HuH-7.5 (cell line): ENCODE measurements around the gene UBE2M.
"Not testable (repeated sequence)": the region's sequence is repeated elsewhere in the genome, so short reads cannot be mapped to it uniquely, and the experiment has no call there.

ENCODE experiments used
- DNase-seq: peaks from one replicate; pipeline ENCODE4 v3.0.0; 2011; ENCODE audit warnings: low spot score

UBE2M gene

DNA sequence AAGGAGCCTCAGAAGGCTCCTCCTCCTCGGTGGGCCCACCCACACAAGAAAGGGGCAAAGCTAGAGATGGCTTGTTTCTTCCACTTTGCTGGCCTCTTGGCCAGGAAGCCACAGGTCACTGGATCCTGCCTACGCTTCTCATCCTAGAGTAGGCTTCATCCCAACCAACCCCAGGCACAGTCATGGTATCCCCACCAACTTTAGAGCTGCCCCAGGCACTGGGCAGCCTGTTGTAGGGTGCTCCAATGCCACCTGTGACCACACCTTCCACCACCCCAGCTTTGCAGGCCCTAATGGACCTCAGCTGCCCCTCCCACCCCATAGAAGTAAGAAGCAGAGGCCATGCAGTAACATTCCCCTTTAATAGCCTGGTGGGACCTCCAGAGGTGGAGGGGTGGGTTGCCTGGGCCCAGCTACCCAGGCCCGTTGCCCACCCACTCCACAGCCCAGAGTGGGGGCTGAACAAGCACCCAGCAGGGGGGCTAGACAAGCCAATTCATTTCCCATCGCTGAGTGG lies 3.0 kb downstream of the UBE2M start:
- no peak for DNase-seq

DNA sequence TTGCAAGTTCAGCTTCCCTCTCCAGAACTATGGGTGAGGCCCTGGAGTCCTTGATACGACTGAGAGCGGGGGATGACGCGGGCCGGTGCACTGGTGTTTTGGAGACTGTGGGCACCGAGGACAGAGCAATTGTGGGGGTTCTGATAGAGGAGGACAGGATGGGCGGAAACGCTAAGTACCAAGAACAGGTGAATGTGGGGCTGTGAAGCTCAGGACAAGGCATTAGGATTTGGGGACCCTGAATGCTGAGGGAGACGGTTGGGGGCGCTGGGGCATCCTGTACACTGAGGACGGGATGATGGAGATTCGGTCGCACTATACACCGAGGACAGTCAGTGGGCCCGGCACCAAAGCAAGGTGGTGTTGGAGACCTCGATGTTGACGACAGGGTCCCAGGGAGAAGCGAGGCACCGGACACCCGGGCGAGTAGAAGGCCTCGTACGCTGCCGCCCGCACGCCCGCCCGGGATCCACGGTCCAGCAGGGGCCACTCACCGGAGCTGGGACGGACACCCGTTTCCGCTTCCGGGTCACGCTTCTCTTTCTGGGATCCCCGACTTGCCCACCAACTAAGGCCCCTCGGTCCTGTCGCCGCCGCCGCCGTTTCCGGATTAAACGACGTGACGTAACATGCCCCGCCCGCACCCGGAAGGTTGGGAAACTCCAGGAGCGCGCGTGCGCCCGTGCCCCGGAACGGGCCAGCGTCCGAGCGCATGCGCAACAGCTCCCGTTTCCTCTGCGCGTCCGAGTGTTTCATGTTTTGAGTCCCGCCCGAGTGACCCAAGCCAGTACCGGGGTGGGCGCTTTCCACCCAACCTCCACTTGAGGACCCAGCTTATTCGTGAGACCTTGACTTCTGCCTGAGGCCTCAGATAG lies 3.7 kb downstream of the UBE2M start, which contains the start of gene CHMP2A:
Gene CHMP2A, minus strand, starts transcription at position 612 of the 875 bp plus-strand sequence. CDS start 893 bp downstream, outside the sequence.
- DNase-seq, result peak; percentile 96

DNA sequence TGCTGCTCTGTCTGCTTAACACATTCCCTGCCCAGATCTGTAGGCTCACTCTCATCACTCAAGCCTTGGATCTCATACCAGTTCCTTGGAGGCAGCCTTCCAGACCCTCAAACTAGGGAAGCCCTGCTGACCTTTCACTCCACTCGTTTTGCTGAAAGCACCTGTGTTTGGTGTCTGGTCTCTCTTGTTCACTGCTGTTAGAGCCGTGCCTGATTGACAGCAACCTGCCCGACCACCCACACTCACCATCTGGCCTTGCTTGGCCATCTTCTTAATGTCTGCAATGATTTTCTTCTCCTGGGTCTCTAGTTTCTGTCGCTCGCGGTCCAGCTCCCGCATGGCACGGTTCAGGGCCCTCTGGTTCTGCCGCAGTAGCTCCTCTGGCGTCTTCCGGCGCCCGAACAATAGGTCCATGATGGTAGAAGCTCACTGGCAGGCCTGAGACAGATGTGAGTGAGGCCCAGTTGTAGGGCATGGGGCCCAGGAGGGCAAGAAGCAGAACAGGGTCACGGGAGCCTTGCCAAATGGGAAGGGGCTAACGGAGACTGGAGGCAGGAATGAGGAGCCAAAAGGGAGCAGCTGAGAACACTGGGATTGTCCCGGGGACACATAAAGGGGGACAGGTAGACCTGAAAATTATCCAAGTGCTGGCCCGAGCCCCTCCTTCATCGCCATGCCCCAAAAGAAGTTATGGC lies 4.5 kb downstream of the UBE2M start:
- DNase-seq, result no peak

DNA sequence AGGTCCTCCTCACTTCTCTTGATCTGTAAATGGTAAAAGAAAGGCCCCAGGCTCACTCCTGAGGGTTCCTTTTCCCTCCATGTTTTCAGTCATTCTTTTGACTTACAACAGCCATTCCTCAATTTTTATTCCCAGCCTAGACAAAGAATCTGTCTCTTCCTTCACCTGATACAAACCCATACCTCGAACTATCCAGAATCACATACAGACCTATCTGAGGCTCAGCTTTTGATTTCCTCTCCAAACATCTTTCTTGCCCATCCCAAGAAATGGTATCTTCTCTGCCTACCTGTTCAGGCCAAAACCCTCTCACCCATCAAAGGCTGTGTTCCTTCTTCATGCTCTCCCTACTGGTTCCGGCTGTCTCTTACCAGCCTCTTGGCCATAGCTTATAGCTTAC lies 5.8 kb downstream of the UBE2M start:
- peak; percentile 18 for DNase-seq

DNA sequence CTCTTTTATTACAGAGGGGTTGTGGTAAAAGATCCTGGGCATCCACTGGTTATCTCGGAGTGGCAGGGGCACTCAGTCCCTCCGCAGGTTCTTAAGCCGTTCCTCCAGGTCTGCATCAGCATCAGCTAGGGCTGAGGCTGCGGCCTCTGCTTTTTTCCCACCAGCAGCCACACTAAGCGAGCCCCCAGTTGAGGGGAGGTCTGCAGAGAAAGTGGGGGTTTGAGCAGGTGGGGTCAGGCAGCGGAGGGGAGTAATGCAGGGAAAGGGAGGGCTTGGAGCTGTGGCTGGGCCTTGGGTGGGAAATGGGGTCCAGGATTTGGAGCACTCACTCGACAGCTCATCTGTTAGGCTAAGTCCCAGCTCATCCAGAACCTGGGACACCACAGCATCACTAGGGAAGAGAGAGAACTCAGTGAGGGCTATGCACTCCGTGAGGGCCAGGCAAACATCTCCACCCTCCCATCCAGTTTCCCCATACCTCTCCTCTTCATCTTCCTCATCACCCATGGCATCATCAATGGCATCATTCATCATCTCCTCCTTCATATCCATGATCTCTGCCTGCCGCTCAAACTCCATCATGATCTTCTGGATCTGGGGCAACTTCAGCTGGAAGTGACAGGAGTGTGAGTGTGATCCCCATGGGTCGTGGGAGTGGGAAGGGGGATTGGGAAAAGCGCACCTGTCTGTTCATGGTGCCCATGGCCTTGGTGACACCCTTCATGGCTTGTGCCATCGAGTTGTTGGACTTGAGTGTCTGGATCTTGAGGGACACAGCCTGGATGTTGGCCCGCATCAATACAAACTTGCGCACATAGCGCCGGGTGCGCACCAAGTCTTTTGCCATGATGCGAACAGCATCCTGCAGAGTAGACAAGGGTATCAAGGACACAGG lies 6.6 kb downstream of the UBE2M start:
- DNase-seq, result peak; percentile 27

DNA sequence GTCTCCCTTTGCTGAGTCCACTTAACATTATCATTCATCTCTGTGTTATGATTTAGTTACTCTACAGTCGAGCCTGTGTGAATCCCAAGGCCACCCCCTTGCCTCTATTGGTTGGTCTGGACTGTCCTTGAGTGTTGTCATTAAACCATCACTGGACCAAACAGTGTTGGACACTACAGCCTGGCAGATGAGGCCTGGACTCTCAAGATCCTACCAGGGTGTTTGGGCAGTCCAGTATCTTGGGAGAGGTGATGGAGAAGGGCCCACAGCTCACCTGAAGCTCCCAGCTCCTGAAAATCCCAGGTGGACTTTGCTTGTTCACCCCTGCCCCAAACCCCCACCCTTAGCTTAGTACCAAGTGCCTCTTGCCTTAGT lies 7.3 kb downstream of the UBE2M start:
- no peak for DNase-seq

DNA sequence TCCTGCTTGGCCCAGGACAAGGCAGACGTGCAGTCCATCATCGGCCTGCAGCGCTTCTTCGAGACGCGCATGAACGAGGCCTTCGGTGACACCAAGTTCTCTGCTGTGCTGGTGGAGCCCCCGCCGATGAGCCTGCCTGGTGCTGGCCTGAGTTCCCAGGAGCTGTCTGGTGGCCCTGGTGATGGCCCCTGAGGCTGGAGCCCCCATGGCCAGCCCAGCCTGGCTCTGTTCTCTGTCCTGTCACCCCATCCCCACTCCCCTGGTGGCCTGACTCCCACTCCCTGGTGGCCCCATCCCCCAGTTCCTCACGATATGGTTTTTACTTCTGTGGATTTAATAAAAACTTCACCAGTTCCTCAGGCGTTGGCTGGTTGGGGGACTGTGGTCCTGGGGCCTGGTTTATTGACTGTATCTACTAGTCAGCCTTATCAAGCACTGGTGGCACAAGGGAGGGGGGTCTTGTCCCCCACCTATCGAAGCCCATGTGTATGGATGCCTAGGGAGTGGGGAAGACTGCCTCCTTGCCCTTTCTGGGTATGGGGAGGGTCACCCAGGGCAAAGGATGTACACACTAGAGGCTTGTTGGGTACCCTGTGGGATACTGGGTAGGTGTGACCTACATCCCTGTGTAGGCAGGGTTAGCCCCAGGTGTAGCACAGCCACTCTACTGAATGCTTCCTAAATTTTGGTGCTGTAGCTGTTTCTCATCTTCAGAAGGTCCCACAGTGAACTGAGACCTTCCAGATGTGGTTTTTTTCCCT lies 7.9 kb downstream of the UBE2M start:
- DNase-seq, result no peak

DNA sequence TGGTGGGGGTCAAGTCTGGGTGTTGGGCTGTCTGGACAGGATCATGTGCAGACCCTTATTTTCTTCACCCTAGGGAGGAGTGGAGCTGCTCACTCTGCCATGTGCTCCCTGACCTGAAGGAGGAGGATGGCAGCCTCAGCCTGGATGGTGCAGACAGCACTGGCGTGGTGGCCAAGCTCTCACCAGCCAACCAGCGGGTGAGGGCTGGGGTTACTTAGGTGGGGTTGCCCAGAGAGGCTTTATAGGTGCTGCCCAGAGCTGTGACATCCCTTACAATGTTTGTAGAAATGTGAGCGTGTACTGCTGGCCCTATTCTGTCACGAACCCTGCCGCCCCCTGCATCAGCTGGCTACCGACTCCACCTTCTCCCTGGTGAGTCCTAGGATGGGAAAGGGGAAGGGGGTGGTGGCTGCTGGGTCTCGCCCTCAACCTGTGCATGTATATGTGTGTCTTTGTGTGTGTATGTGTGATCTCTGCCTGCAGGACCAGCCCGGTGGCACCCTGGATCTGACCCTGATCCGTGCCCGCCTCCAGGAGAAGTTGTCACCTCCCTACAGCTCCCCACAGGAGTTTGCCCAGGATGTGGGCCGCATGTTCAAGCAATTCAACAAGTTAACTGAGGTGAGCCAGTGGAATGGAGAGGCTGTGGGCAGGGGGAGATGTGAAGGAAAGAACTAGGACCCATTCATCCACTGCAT lies 8.6 kb downstream of the UBE2M start:
- no peak for DNase-seq

DNA sequence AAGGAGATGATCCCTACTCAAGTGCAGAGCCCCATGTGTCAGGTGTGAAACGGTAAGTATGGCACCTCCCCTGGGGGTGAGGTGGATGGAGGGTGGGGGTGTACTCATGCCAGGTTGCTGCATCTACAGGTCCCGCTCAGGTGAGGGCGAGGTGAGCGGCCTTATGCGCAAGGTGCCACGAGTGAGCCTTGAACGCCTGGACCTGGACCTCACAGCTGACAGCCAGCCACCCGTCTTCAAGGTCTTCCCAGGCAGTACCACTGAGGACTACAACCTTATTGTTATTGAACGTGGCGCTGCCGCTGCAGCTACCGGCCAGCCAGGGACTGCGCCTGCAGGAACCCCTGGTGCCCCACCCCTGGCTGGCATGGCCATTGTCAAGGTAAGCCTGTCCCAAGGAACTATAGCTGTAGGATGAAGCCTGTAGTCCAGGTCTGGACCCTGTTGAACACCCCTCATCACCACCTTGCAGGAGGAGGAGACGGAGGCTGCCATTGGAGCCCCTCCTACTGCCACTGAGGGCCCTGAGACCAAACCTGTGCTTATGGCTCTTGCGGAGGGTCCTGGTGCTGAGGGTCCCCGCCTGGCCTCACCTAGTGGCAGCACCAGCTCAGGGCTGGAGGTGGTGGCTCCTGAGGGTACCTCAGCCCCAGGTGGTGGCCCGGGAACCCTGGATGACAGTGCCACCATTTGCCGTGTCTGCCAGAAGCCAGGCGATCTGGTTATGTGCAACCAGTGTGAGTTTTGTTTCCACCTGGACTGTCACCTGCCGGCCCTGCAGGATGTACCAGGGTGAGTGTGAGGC lies 9.3 kb downstream of the UBE2M start:
- DNase-seq, result no peak

DNA sequence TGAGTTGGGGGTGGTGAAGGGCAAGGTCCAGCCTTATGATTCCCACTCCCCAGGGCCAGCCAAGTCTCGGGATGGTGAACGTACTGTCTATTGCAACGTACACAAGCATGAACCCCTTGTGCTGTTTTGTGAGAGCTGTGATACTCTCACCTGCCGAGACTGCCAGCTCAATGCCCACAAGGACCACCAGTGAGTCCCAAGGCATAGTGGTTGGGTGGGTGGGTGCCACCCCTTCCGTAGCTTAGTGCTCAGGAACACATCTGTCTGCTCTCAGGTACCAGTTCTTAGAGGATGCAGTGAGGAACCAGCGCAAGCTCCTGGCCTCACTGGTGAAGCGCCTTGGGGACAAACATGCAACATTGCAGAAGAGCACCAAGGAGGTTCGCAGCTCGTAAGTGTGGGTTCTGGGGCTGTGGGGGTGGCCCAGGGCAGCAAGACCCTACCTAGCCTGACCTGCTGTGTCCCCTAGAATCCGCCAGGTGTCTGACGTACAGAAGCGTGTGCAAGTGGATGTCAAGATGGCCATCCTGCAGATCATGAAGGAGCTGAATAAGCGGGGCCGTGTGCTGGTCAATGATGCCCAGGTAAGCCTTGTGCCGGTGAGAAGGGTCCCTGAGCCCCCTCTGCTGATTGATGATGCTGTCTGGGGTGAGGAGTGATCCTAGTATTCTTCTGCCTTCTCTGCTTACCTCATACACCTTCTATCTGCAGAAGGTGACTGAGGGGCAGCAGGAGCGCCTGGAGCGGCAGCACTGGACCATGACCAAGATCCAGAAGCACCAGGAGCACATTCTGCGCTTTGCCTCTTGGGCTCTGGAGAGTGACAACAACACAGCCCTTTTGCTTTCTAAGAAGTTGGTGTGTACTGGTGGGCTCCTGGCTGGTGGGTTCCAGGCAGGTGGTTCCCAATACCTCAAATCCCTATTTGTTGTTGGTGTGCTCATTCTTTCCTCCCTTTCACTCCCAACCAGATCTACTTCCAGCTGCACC lies 10.8 kb downstream of the UBE2M start:
- no peak for DNase-seq

DNA sequence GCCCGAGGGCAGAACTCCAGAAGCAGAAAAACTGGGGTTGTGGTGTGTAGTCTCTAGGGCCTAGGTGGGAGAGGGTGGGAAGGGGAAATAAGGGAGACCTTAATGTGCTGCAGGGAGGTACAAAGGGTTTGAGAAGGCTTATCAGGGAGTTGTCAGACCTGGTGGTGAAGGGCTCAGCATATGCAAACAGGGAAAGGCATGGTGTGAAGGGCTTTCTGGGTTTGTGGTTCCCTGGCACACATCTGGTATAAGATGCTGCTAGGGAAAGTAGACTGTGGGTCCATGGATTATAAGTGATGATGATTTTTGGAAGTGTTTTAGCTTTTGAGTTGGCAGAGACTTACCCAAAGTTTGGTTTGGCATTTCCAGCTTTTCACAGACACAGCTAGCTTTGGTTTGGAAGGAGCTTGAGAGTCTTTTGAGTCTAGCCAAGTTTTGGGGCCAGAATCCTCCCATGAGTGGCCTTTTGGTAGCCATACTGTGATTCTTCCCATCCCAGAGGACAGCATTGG lies 12.3 kb downstream of the UBE2M start:
- peak; percentile 8 for DNase-seq

DNA sequence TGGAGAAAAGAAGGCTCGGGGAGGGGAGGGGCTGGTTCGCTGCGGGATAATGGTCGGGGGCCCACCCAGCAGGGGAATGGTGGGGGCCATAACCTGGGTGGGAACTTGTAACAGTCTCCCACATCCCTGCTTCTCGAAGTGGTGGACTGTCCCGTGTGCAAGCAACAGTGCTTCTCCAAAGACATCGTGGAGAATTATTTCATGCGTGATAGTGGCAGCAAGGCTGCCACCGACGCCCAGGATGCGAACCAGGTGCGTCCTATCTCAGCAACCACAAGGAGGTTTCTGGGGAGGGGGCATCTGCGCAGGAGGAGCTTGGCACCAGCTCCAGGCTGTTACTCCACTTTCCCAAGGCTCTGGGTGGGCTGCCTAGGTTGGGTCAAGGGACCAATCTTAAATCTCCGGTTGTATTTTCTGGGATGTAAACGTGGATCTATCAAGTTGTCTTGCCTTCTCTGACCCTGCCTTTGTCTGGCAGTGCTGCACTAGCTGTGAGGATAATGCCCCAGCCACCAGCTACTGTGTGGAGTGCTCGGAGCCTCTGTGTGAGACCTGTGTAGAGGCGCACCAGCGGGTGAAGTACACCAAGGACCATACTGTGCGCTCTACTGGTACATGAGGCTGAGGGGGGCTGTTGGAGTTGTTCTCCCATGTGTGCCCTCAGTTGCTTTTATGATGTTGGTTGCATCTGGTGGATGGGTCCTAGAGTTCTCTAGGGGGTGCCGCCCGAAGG lies 13.0 kb downstream of the UBE2M start:
- peak; percentile 11 for DNase-seq

DNA sequence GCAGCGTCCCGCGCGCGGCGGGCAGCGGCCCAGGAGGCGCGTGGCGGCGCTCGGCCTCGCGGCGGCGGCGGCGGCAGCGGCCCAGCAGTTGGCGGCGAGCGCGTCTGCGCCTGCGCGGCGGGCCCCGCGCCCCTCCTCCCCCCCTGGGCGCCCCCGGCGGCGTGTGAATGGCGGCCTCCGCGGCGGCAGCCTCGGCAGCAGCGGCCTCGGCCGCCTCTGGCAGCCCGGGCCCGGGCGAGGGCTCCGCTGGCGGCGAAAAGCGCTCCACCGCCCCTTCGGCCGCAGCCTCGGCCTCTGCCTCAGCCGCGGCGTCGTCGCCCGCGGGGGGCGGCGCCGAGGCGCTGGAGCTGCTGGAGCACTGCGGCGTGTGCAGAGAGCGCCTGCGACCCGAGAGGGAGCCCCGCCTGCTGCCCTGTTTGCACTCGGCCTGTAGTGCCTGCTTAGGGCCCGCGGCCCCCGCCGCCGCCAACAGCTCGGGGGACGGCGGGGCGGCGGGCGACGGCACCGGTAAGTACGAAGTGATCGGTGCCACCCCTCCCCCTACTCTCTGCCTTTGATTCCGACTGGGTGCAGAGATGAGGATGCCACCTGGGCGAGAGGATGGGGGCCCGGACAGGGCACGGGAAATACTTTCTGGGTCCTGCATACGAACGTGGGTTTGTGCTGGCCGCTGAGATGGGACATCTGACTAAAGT lies 13.7 kb downstream of the UBE2M start:
- DNase-seq, result peak; percentile 78

DNA sequence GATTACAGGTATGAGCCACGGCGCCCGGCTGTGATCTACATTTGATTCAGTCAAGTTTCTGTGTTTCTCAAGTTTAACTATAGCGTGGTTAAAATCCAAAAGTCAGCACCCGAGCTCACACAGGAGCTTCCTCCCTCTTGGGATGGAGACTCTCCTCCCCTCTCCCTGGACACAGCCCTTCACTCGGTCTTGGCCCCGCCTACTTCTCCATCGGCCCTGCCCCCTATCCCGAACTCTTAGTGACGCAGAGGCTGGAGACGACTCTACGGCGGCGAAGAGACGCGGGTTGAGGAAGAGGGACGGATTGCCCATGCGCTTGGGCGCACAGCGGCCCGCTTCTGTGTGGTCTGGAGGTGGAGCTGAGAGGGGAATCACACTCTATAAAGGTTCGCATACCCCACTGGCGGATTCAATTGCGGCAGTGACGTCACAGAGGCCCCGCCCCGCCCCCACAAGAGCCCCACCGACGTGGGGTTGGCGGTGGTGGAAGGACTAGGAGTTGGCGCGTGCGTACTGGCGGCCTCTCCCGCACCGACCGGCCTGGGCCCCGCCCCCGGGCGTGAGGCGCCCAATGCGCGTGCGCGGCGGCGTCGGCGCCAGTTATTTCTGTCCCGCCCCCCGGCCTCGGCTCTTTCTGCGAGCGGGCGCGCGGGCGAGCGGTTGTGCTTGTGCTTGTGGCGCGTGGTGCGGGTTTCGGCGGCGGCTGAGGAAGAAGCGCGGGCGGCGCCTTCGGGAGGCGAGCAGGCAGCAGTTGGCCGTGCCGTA lies 14.4 kb downstream of the UBE2M start, which contains the start of gene TRIM28:
Gene TRIM28, plus strand, starts transcription at position 239 of the 765 bp plus-strand sequence. CDS start 694 bp downstream, outside the sequence.
- peak; percentile 99 for DNase-seq

DNA sequence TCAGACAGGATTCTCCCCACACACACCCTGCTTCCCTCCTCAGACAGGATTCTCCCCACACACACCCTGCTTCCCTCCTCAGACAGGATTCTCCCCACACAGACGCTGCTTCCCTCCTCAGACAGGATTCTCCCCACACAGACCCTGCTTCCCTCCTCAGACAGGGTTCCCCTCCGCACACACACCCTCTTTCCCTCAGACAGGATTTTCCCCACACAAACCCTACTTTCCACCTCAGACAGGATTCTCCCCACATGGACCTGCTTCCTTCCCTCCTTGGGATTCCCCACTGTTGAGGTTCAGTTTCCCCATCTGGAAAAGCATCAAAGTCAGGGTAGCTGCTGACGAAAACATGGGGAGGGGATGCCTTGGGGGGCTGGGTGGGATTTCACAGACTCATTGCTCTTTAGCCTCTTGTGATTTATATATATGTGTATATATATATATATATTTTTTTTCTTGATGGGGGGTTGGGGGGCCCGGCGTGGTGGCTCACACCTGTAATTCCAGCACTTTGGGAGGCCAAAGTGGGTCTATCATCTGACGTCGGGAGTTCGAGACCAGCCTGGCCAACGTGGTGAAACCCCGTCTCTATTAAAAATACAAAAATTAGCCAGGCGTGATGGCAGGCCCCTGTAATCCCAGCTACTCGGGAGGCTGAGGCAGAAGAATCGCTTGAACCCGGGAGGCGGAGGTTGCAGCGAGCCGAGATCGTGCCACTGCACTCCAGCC lies 15.6 kb downstream of the UBE2M start:
- not testable (repeated sequence) for DNase-seq
